HG03571 (cell line): ENCODE data around the gene EEFSEC.

Experiments
- ATAC-seq: cut with Tn5 transposase; IDR thresholded peaks from one replicate; pipeline ENCODE4 v1.9.1; 2021; ENCODE audit not compliant: unreplicated experiment

EEFSEC gene

GRCh38 chr3:128344052-128344735, 190.9 kb downstream of the EEFSEC start:
- ATAC-seq: no peak

GRCh38 chr3:128345196-128345595, 191.9 kb downstream of the EEFSEC start:
- ATAC-seq: no peak

GRCh38 chr3:128346562-128346961, 193.3 kb downstream of the EEFSEC start:
- ATAC-seq: no peak

GRCh38 chr3:128347282-128347681, 194.0 kb downstream of the EEFSEC start:
- no peak for ATAC-seq

- ATAC-seq: no peak
These were observed 194.8 kb downstream of the EEFSEC start for GRCh38 chr3:128348075-128348474.

GRCh38 chr3:128348805-128349531, 195.7 kb downstream of the EEFSEC start:
- ATAC-seq: no peak

GRCh38 chr3:128349963-128350599, 196.8 kb downstream of the EEFSEC start:
- ATAC-seq: no peak

GRCh38 chr3:128351546-128351945, 198.3 kb downstream of the EEFSEC start:
- no peak for ATAC-seq

GRCh38 chr3:128352326-128352725, 199.0 kb downstream of the EEFSEC start:
- no peak for ATAC-seq

GRCh38 chr3:128353361-128353965, 200.2 kb downstream of the EEFSEC start:
- no peak for ATAC-seq

- no peak for ATAC-seq
These were observed 200.9 kb downstream of the EEFSEC start for GRCh38 chr3:128353991-128354687.

GRCh38 chr3:128354788-128355542, 201.7 kb downstream of the EEFSEC start:
- ATAC-seq: no peak

GRCh38 chr3:128355543-128355919, 202.2 kb downstream of the EEFSEC start:
- ATAC-seq: no peak

GRCh38 chr3:128356822-128357221, 203.5 kb downstream of the EEFSEC start:
- no peak for ATAC-seq

GRCh38 chr3:128357538-128357937, 204.3 kb downstream of the EEFSEC start:
- ATAC-seq: no peak

GRCh38 chr3:128358156-128358895, 205.0 kb downstream of the EEFSEC start:
- no peak for ATAC-seq

GRCh38 chr3:128359060-128359664, 205.9 kb downstream of the EEFSEC start:
- no peak for ATAC-seq

- no peak for ATAC-seq
These were observed 206.8 kb downstream of the EEFSEC start for GRCh38 chr3:128359846-128360642.
